SK-N-MC (cell line): ENCODE measurements around the gene TSPAN16.

Experiments
- EZH2 ChIP-seq: fragments of 200-600 bp; sonication (generic); IDR thresholded peaks from one replicate; pipeline ENCODE4 v1.6.1; 2017; ENCODE audit warnings: antibody characterized with exemption
- FOXP2 ChIP-seq: optimal IDR thresholded peaks from 2 replicates; pipeline ENCODE3; 2011; ENCODE audit warnings: mild to moderate bottlenecking, moderate library complexity; ENCODE audit not compliant: insufficient read depth; ENCODE audit errors: extremely low read length, control extremely low read depth
- POLR2AphosphoS5 ChIP-seq: IDR thresholded peaks from 2 replicates; pipeline ENCODE4 v1.6.1; 2012; ENCODE audit warnings: mild to moderate bottlenecking, low read depth, low read length, borderline replicate concordance

DNA sequence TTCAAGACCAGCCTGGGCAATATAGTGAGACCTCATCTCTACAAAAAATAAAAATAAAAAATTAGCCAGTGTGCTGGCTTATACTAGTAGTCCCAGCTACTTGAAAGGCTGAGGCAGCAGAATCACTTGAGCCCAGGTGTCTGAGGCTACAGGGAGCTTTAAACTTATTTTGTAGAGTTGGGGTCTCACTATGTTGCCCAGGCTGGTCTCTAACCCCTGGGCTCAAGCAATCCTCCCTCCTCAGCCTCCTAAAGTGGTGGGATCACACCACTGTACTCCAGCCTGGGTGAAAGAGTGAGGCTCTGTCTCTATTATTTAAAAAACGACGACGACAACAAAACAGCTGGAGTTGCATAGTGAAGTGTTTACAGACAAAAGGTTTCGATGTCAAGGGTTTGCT lies 35.5 kb downstream of the TSPAN16 start:
- TF ChIP-seq EZH2, result no peak
- no peak for TF ChIP-seq POLR2AphosphoS5
- TF ChIP-seq FOXP2, result no peak
